Panc1 (cell line): ENCODE measurements around the gene ZNF593OS.

Experiments used
- CTCF ChIP-seq: fragments of 450-650 bp; IDR thresholded peaks from 2 replicates; pipeline ENCODE4 v1.5.1; 2017; ENCODE audit warnings: mild to moderate bottlenecking
- POLR2AphosphoS5 ChIP-seq: IDR thresholded peaks from 2 replicates; pipeline ENCODE4 v1.6.1; 2012; ENCODE audit warnings: mild to moderate bottlenecking, low read depth, low read length, moderate library complexity
- TF ChIP-seq, protein P1 (sequence below), 2 experiments: IDR thresholded peaks; 2 replicates each; pipeline ENCODE4 v1.6.1; 2011 to 2012; ENCODE audit warnings: low read depth in 2 of 2, control low read depth in 1 of 2, low read length in 1 of 2, mild to moderate bottlenecking in 1 of 2, moderate library complexity in 1 of 2; ENCODE audit not compliant: insufficient read depth in 1 of 2

- no peak for TF ChIP-seq CTCF
- TF ChIP-seq, protein P1, sequence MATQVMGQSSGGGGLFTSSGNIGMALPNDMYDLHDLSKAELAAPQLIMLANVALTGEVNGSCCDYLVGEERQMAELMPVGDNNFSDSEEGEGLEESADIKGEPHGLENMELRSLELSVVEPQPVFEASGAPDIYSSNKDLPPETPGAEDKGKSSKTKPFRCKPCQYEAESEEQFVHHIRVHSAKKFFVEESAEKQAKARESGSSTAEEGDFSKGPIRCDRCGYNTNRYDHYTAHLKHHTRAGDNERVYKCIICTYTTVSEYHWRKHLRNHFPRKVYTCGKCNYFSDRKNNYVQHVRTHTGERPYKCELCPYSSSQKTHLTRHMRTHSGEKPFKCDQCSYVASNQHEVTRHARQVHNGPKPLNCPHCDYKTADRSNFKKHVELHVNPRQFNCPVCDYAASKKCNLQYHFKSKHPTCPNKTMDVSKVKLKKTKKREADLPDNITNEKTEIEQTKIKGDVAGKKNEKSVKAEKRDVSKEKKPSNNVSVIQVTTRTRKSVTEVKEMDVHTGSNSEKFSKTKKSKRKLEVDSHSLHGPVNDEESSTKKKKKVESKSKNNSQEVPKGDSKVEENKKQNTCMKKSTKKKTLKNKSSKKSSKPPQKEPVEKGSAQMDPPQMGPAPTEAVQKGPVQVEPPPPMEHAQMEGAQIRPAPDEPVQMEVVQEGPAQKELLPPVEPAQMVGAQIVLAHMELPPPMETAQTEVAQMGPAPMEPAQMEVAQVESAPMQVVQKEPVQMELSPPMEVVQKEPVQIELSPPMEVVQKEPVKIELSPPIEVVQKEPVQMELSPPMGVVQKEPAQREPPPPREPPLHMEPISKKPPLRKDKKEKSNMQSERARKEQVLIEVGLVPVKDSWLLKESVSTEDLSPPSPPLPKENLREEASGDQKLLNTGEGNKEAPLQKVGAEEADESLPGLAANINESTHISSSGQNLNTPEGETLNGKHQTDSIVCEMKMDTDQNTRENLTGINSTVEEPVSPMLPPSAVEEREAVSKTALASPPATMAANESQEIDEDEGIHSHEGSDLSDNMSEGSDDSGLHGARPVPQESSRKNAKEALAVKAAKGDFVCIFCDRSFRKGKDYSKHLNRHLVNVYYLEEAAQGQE (IDR thresholded peaks at IDR 0.05; ENCODE audit: insufficient read depth in 1 of 2, low read depth in 2 of 2, low read length in 1 of 2), result no peak
- TF ChIP-seq POLR2AphosphoS5, result no peak
Observed at GRCh38 chr1:26203642-26204318, 32.1 kb upstream of the ZNF593OS start.
